H1 (cell line): Measurements from ENCODE around the gene HYLS1. TPM values are rescaled to one million over a fixed set of nuclear protein-coding genes. Genes with fewer than 3 reads are reported as not detected.

Source experiments
- EP300 ChIP-seq, 2 experiments: IDR thresholded peaks; 1 replicate in 1 of 2; 2 replicates in 1 of 2; pipeline ENCODE4 v1.6.1; 2011 to 2012; ENCODE audit warnings: low read depth in 2 of 2, low read length in 2 of 2, mild to moderate bottlenecking in 2 of 2, borderline replicate concordance in 1 of 2, inconsistent platforms in 1 of 2, moderate library complexity in 1 of 2
- polyA plus RNA-seq, 7 experiments: library from polyadenylated mRNA; depleted of rRNA in 3 of 7; stranded (reverse) in 5 of 7; unstranded in 2 of 7; fragments of >200 nt in 5 of 7; fragments of 200-250 nt in 2 of 7; gene quantifications; 1 replicate in 5 of 7; 2 replicates in 1 of 7; 4 replicates in 1 of 7; pipeline versions ENCODE4 v1.2.1 to v1.2.3, GENCODE V29; 2011 to 2013; ENCODE audit warnings: missing spikeins in 2 of 7, mixed read lengths in 2 of 7
- total RNA-seq: library from RNA; stranded (reverse); fragmentation: NEBNext Ultra II Directional; extraction: Animal tissue kit (Norgen Biotek cat#: 25700); gene quantifications from 2 replicates; pipeline ENCODE4 v1.2.1, GENCODE V29; 2021

HYLS1 gene
- total and polyA plus RNA-seq, 2 of the 8 experiments (the other 6 are each of a cell fraction or from before 2014, with no cell fraction given), result 5.1 to 11.6 TPM

- TF ChIP-seq EP300 (IDR thresholded peaks at IDR 0.05; ENCODE audit: borderline replicate concordance in 1 of 2, low read depth in 2 of 2, low read length in 2 of 2), result 0 out of 3 replicates have a peak, but pooled peaks of 1 of the 2 experiments have one; percentile 2
- TF ChIP-seq, all 59 proteins: peak for 18
Observed at GRCh38 chr11:125903711-125904659, 16.5 kb downstream of the HYLS1 start, which contains the start of gene DDX25 (continued).
